ENCODE measurements around the gene LIMS2. TPM values are rescaled to one million over a fixed set of nuclear protein-coding genes. Genes with fewer than 3 reads are reported as not detected.

Gene LIMS2
- polyA plus RNA-seq, 2 of the 4 experiments (the other 2 are of a cell fraction): 1.2 to 6.1 TPM

GRCh38 chr2:127609818-127610217, 65.5 kb downstream of the LIMS2 start:
- FAIRE-seq (no peak), ATAC-seq (no peak), DNase-seq (ENCODE audit: low read depth in 1 of 2, low spot score in 1 of 2) (no peak)
- whole genome bisulfite sequencing (ENCODE audit: missing lambda C conversion rate): 88% methylated on average over 5 of the region's 8 CpGs
- H3K27ac ChIP-seq: no peak overlapping the region
- POLR2A ChIA-PET: no interaction called here
- no peak overlapping the region for H3K4me3 ChIP-seq
- CTCF ChIA-PET: interaction anchor here (0.6 to 2.7 kb wide), 4 partner anchors 12 to 1112 kb away, joined by 3 to 11 read pairs (median 6); no protein-coding TSS in a partner anchor
- no peak overlapping the region for H3K4me2 ChIP-seq
- H3K9me3 ChIP-seq: peaks cover 33% of the 10 kb centered on the region
- TF ChIP-seq RAD21 (conservative IDR thresholded peaks at IDR 0.05 in 1 of 2, IDR thresholded peaks at IDR 0.05 in 1 of 2): no peak
- TF ChIP-seq NR3C1 (IDR thresholded peaks at IDR 0.05): no peak
- TF ChIP-seq, protein P1, sequence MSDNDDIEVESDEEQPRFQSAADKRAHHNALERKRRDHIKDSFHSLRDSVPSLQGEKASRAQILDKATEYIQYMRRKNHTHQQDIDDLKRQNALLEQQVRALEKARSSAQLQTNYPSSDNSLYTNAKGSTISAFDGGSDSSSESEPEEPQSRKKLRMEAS (IDR thresholded peaks at IDR 0.05): no peak
- TF ChIP-seq MAFK (IDR thresholded peaks at IDR 0.05; ENCODE audit: partially characterized antibody): no peak
- no peak for TF ChIP-seq EHMT2 (IDR thresholded peaks at IDR 0.05; ENCODE audit: low read depth)
- TF ChIP-seq, protein P2, sequence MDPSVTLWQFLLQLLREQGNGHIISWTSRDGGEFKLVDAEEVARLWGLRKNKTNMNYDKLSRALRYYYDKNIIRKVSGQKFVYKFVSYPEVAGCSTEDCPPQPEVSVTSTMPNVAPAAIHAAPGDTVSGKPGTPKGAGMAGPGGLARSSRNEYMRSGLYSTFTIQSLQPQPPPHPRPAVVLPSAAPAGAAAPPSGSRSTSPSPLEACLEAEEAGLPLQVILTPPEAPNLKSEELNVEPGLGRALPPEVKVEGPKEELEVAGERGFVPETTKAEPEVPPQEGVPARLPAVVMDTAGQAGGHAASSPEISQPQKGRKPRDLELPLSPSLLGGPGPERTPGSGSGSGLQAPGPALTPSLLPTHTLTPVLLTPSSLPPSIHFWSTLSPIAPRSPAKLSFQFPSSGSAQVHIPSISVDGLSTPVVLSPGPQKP (IDR thresholded peaks at IDR 0.05; ENCODE audit: low read depth, low read length): no peak
- TF ChIP-seq ZSCAN20 (CRISPR knock-in tag; IDR thresholded peaks at IDR 0.05): no peak
- TF ChIP-seq USF2 (IDR thresholded peaks at IDR 0.05): no peak
- no peaks in the 10 kb centered on the region for H3K4me1 ChIP-seq

DNA sequence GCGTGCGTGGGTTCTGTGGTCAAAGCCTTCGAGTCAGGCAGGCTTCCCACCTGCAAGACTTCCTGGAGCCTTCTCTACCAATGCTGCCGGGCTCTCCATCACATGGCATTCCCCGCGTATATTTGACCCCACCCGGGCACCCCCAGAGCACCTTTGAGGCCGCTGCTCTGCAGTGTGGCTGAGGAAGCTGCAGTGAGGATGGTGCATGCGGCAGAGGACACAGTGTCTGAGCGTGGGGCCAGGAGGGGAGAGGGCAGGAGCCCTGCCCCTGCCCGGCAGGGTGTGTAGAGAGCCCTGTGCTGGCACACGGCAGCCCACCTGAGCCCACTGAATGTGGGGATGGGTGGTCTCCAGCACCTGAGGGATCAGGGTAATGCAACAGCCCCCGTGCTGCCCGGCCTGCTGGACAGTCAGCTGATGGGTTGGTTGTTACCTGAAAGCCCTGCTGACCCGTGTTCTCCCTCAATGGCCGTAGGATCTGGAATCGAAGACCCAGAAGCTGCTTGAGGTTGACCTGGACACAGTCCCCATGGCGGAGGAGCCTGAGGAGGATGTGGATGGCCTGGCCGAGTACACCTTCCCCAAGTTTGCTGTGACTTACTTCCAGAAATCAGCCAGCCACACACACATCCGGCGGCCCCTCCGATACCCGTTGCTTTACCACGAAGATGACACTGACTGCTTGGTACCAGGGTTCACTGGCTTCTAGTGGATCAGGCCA, 66.1 kb downstream of the LIMS2 start:
- FAIRE-seq (no peak), ATAC-seq (peak in 1 of 2 experiments; percentile 45; a peak in 3 of 6 replicates), DNase-seq (ENCODE audit: low read depth in 1 of 2, low spot score in 1 of 2) (no peak)
- CTCF ChIA-PET: interaction anchor here (0.6 to 2.7 kb wide), 4 partner anchors 18 to 1111 kb away, joined by 3 to 11 read pairs (median 6); no protein-coding TSS in a partner anchor
- TF ChIP-seq MYC (IDR thresholded peaks at IDR 0.05; ENCODE audit: borderline replicate concordance, low read length) (no peak), NFE2L2 (conservative IDR thresholded peaks at IDR 0.05; ENCODE audit: low read length) (no peak), ESRRA (IDR thresholded peaks at IDR 0.05; ENCODE audit: borderline replicate concordance, low read length) (no peak), HDAC2 (IDR thresholded peaks at IDR 0.05) (no peak), POLR2A (IDR thresholded peaks at IDR 0.05; ENCODE audit: low read length) (no peak), ATOH8 (CRISPR knock-in tag; IDR thresholded peaks at IDR 0.05; ENCODE audit: low read depth) (no peak), RARB (CRISPR knock-in tag; IDR thresholded peaks at IDR 0.05) (no peak), CTCF (IDR thresholded peaks at IDR 0.05) (no peak), CBX8 (IDR thresholded peaks at IDR 0.05) (no peak), JUNB (IDR thresholded peaks at IDR 0.05) (no peak), EHMT2 (IDR thresholded peaks at IDR 0.05; ENCODE audit: low read depth) (no peak)
- Histone ChIP-seq H3K4me1 (no peaks in the 10 kb centered on the region), H3K4me2 (no peak overlapping the region), H3K9me3 (peaks cover 30% of the 10 kb centered on the region), H3K4me3 (no peak overlapping the region), H3K27ac (no peak overlapping the region)
- POLR2A ChIA-PET: no interaction called here
- 75% methylated on average over 14 of the region's 24 CpGs for WGBS (ENCODE audit: missing lambda C conversion rate)
